Measurements from ENCODE around the gene CABLES1. TPM values are rescaled to one million over a fixed set of nuclear protein-coding genes. Genes with fewer than 3 reads are reported as not detected.

CABLES1 gene
- total RNA-seq, 1 donor from 2014 or later: 12.7 TPM

- H3K27ac Mint-ChIP-seq: no peak overlapping the region
Measured at GRCh38 chr18:23177433-23178072, 42.3 kb downstream of the CABLES1 start.

GRCh38 chr18:23178201-23178600 lies 42.9 kb downstream of the CABLES1 start:
- H3K4me3 Mint-ChIP-seq: no peak overlapping the region
- H3K9me3 Mint-ChIP-seq: no peaks in the 10 kb centered on the region
- no peak for DNase-seq (ENCODE audit: low spot score in 2 of 2, unreplicated experiment in 2 of 2)
- H3K36me3 Mint-ChIP-seq: no peaks in the 10 kb centered on the region
- H3K27me3 Mint-ChIP-seq (ENCODE audit: low read depth): no peaks in the 10 kb centered on the region
- TF ChIP-seq CTCF (IDR thresholded peaks at IDR 0.05; ENCODE audit: unreplicated experiment): no peak
- H3K4me1 Mint-ChIP-seq: peaks cover 13% of the 10 kb centered on the region
- H3K27ac Mint-ChIP-seq: no peak overlapping the region

More at GRCh38 chr18:23177433-23178072, 42.3 kb downstream of the CABLES1 start:
- H3K36me3 Mint-ChIP-seq: no peaks in the 10 kb centered on the region
- TF ChIP-seq CTCF (IDR thresholded peaks at IDR 0.05; ENCODE audit: unreplicated experiment): no peak
- no peak overlapping the region for H3K4me3 Mint-ChIP-seq
- H3K4me1 Mint-ChIP-seq: peaks cover 11% of the 10 kb centered on the region
- H3K27me3 Mint-ChIP-seq (ENCODE audit: low read depth): no peaks in the 10 kb centered on the region
- no peaks in the 10 kb centered on the region for H3K9me3 Mint-ChIP-seq
- no peak for DNase-seq (ENCODE audit: low spot score in 2 of 2, unreplicated experiment in 2 of 2)

- TF ChIP-seq CTCF (IDR thresholded peaks at IDR 0.05; ENCODE audit: unreplicated experiment): no peak
- Mint-ChIP-seq H3K27ac (no peak overlapping the region), H3K27me3 (ENCODE audit: low read depth) (no peaks in the 10 kb centered on the region), H3K4me3 (no peak overlapping the region), H3K9me3 (no peaks in the 10 kb centered on the region), H3K36me3 (no peaks in the 10 kb centered on the region), H3K4me1 (peaks cover 17% of the 10 kb centered on the region)
- DNase-seq (ENCODE audit: low spot score in 2 of 2, unreplicated experiment in 2 of 2): no peak
Measured at GRCh38 chr18:23178661-23179081, 43.4 kb downstream of the CABLES1 start.

- Mint-ChIP-seq H3K36me3 (no peaks in the 10 kb centered on the region), H3K27ac (no peak overlapping the region), H3K27me3 (ENCODE audit: low read depth) (no peaks in the 10 kb centered on the region), H3K9me3 (no peaks in the 10 kb centered on the region), H3K4me1 (peaks cover 22% of the 10 kb centered on the region), H3K4me3 (no peak overlapping the region)
- TF ChIP-seq CTCF (IDR thresholded peaks at IDR 0.05; ENCODE audit: unreplicated experiment): no peak
- DNase-seq (ENCODE audit: low spot score in 2 of 2, unreplicated experiment in 2 of 2): no peak
Measured at GRCh38 chr18:23179416-23179815, 44.1 kb downstream of the CABLES1 start.

GRCh38 chr18:23181547-23181946 lies 46.3 kb downstream of the CABLES1 start:
- Mint-ChIP-seq H3K4me3 (no peak overlapping the region), H3K27ac (no peak overlapping the region), H3K36me3 (no peaks in the 10 kb centered on the region), H3K27me3 (ENCODE audit: low read depth) (no peaks in the 10 kb centered on the region), H3K9me3 (no peaks in the 10 kb centered on the region), H3K4me1 (peaks cover 24% of the 10 kb centered on the region)
- no peak for TF ChIP-seq CTCF (IDR thresholded peaks at IDR 0.05; ENCODE audit: unreplicated experiment)
- DNase-seq (ENCODE audit: low spot score in 2 of 2, unreplicated experiment in 2 of 2): no peak

All from mesothelial cell of epicardium (in vitro differentiated cells).